NCI-H2196 (cell line): ENCODE measurements around the gene ADI1.
"Not testable (repeated sequence)": the region's sequence is repeated elsewhere in the genome, so short reads cannot be mapped to it uniquely, and the experiment has no call there.

Experiments used
- DNase-seq: peaks from one replicate; lab custom pipeline; 2025; ENCODE audit not compliant: unreplicated experiment; lab: John Stamatoyannopoulos, UW

Gene ADI1

GRCh38 chr2:3450385-3451010 is 68.8 kb downstream of the ADI1 start:
- DNase-seq = no peak

GRCh38 chr2:3449936-3450335 is 69.4 kb downstream of the ADI1 start:
- DNase-seq = no peak

GRCh38 chr2:3449086-3449485 is 70.2 kb downstream of the ADI1 start:
- DNase-seq = no peak

- not testable (repeated sequence) for DNase-seq
Observed at GRCh38 chr2:3448441-3448911, 70.9 kb downstream of the ADI1 start.

- DNase-seq = no peak
Observed at GRCh38 chr2:3447789-3448317, 71.5 kb downstream of the ADI1 start.
